AG09319 (cell line): Measurements from ENCODE around the gene FAM114A2.

Source experiments
- DNase-seq: peaks from one replicate; pipeline ENCODE4 v3.0.0-alpha.2; 2010; ENCODE audit warnings: low read depth; ENCODE audit errors: extremely low read depth
- CTCF ChIP-seq: IDR thresholded peaks from 2 replicates; pipeline ENCODE4 v1.5.1; 2011; ENCODE audit warnings: low read depth, mild to moderate bottlenecking, inconsistent platforms, low read length, moderate library complexity

FAM114A2 gene

GRCh38 chr5:154038707-154039457 is at the start of gene FAM114A2, which contains the start of gene MFAP3:
Gene FAM114A2 (minus strand): TSS chr5:154038910. CDS start chr5:154034953, 3,957 bp downstream.
Gene MFAP3 (plus strand): TSS chr5:154038967. CDS start chr5:154049723, 10,756 bp downstream.
- no peak for TF ChIP-seq CTCF
- peak; percentile 41 for DNase-seq

GRCh38 chr5:154087260-154087659 is 48.5 kb upstream of the FAM114A2 start:
- no peak for DNase-seq
- no peak for TF ChIP-seq CTCF

GRCh38 chr5:154086641-154087040 is 47.9 kb upstream of the FAM114A2 start:
- DNase-seq, result no peak
- TF ChIP-seq CTCF, result no peak

- no peak for TF ChIP-seq CTCF
- no peak for DNase-seq
Measured at GRCh38 chr5:154086146-154086545, 47.4 kb upstream of the FAM114A2 start.

- DNase-seq, result no peak
- TF ChIP-seq CTCF, result no peak
Measured at GRCh38 chr5:154084062-154084639, 45.4 kb upstream of the FAM114A2 start.

GRCh38 chr5:154081246-154081645 is 42.5 kb upstream of the FAM114A2 start:
- no peak for DNase-seq
- TF ChIP-seq CTCF, result no peak

- TF ChIP-seq CTCF, result no peak
- no peak for DNase-seq
Measured at GRCh38 chr5:154078272-154078671, 39.6 kb upstream of the FAM114A2 start.
